Mucosa of descending colon (tissue), 3 donors: ENCODE measurements around the gene WHRN. TPM values are rescaled to one million over a fixed set of nuclear protein-coding genes. Genes with fewer than 3 reads are reported as not detected.

Experiments used
- ATAC-seq: fragments of 200-7000 bp; cut with Tn5 transposase; one replicate; pipeline ENCODE4 v1.9.1; 2020; ENCODE audit warnings: mild to moderate bottlenecking, moderate library complexity
- DNase-seq, 3 donors: peaks; one replicate each; pipeline ENCODE4 v3.0.0-alpha.2; 2020
- H3K36me3 ChIP-seq: fragments of 200-600 bp; one replicate; pipeline ENCODE4 v1.8.0; 2021; ENCODE audit warnings: low read depth, mild to moderate bottlenecking
- H3K4me1 ChIP-seq: fragments of 200-600 bp; one replicate; pipeline ENCODE4 v1.8.0; 2021; ENCODE audit warnings: low read depth, mild to moderate bottlenecking
- H3K4me3 ChIP-seq: fragments of 200-600 bp; one replicate; pipeline ENCODE4 v1.8.0; 2021; ENCODE audit warnings: mild to moderate bottlenecking
- H3K9me3 ChIP-seq: fragments of 200-600 bp; one replicate; pipeline ENCODE4 v1.8.0; 2021; ENCODE audit warnings: mild to moderate bottlenecking
- intact Hi-C, 2 donors: fragments of 100-400 bp; cut with DNase I in 1 of 2; cut with micrococcal nuclease in 1 of 2; formaldehyde crosslinking; loops; one replicate each; pipeline versions ENCODE4 v1.11.0 to v1.11.1; 2022; cut with DNase I, micrococcal nuclease
- total RNA-seq, 3 donors: library from RNA; stranded (reverse); fragmentation: NEBNext Ultra II Directional in 2 of 3; extraction: Animal tissue kit (Norgen Biotek cat#: 25700) in 2 of 3; gene quantifications; one replicate each; pipeline versions ENCODE4 v1.2.1 to v1.2.4, GENCODE V29; 2021 to 2023
- TF ChIP-seq, protein P1 (sequence below): fragments of 200-600 bp; IDR thresholded peaks from one replicate; pipeline ENCODE4 v1.8.0; 2022; ENCODE audit warnings: antibody characterized with exemption, mild to moderate bottlenecking
- donor health status: DM: no; HTN: no; CAD: no; lungs with moderate emphysema.
- donor health status: DM: no; HTN: no; CAD: no.
- donor health status: DM: no; HTN: yes; CAD: no.

Gene WHRN
- total RNA-seq, 3 donors from 2014 or later = 2.8 to 19.1 (median 4.7) TPM

DNA sequence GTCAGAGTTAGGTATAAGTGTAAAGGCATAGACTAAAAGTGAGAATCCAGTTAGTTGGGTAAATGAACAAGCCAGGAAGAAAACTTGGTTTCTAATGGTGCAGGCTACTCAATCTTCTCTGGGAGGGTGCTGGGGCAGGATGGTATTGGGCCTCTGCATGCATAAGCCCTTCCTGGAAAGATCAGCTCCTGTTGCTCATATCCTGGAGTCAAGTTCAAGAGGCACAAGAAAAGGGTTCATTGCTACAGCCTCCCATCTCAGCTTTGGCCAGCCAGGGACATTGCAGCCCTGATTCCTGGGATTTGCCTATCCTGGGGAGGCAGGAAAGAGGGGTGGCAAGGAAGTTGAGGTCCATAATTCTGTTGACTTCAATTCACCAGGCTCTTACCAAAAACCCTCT is 41.6 kb upstream of the WHRN start:
- ATAC-seq (no peak), DNase-seq (no peak)
- Histone ChIP-seq H3K9me3 (no peaks in the 10 kb centered on the region), H3K4me3 (no peak overlapping the region), H3K36me3 (no peaks in the 10 kb centered on the region), H3K4me1 (no peaks in the 10 kb centered on the region)
- intact Hi-C loops = no loop called here
- TF ChIP-seq, protein P1, sequence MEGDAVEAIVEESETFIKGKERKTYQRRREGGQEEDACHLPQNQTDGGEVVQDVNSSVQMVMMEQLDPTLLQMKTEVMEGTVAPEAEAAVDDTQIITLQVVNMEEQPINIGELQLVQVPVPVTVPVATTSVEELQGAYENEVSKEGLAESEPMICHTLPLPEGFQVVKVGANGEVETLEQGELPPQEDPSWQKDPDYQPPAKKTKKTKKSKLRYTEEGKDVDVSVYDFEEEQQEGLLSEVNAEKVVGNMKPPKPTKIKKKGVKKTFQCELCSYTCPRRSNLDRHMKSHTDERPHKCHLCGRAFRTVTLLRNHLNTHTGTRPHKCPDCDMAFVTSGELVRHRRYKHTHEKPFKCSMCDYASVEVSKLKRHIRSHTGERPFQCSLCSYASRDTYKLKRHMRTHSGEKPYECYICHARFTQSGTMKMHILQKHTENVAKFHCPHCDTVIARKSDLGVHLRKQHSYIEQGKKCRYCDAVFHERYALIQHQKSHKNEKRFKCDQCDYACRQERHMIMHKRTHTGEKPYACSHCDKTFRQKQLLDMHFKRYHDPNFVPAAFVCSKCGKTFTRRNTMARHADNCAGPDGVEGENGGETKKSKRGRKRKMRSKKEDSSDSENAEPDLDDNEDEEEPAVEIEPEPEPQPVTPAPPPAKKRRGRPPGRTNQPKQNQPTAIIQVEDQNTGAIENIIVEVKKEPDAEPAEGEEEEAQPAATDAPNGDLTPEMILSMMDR = no peak

DNA sequence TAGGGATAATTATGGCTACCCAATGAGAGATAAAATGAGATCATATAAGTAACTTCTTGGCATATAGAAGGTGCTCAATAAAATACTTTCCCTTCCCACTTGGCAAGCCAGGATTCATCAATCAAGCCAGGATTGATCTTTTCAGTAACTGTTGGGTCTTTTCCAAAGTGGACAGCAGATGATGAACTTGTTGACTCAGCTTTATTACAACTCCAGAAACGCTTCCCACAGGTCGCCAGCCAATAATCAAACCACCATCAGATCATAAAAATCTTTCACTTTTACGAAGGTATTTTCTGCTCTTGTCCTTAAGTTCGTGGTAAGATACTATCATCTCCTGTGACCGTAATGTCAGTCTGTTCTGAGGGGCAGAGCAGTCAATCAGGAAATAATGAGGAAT is 39.8 kb upstream of the WHRN start:
- intact Hi-C loops = no loop called here
- no peak for ATAC-seq
- no peak overlapping the region for H3K4me3 ChIP-seq

DNA sequence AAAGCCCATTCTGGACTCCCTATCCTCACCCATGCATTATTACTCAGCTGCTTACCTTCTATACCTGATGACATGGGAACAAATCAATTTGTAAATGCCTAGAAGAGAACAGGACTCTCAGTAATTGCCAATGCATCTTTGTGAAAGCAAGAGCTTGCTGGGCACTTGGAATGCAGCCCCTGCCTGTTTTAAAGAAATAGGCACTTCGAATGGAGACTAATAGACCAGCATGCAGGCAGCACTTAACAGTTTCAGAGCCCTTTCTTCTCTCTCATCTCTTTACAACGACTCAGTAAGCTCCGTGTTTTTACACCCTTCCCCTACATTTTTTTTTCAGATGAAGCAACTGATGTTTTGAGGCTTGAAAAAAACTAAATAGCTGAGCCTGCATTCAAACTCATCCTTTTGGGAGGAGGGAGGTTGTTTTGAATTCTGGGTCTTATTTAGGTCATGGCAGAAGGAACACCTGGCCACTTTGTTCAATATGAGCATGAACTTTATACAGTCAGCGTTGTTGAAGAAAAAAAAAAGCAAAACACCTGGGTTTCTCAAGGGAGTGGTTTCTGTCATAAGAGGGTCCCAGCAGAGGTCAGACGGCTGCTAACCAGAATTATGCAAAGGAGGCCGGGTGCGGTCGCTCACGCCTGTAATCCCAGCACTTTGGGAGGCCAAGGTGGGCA is 34.6 kb upstream of the WHRN start:
- ATAC-seq (no peak), DNase-seq (peak in 1 of 3 donors; percentile 5)
- Histone ChIP-seq H3K36me3 (no peaks in the 10 kb centered on the region), H3K4me3 (no peak overlapping the region), H3K4me1 (no peaks in the 10 kb centered on the region), H3K9me3 (no peaks in the 10 kb centered on the region)
- intact Hi-C loops = no loop called here
- TF ChIP-seq, protein P1 = no peak

More for the DNA sequence above, 39.8 kb upstream of the WHRN start:
- no peaks in the 10 kb centered on the region for H3K9me3 ChIP-seq
- DNase-seq = no peak
- H3K4me1 ChIP-seq = no peaks in the 10 kb centered on the region
- H3K36me3 ChIP-seq = no peaks in the 10 kb centered on the region
- TF ChIP-seq, protein P1 = no peak

DNA sequence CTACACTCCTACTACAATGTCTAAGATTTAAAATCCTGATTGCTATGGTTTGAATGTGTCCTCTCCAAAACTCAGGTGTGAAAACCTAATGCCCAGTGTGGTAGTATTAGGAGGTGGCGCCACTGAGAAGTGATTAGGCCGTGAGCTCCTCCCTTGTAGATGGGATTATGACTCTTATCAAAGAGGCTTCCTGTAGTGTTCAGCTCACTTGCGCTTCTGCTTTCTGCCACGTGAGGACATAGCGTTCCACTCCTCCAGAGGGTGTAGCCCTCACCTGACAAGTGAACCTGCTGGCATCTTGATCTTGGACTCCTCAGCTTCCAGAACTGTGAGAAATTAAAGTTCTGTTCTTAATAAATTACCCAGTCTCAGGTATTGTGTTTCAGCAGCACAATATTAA is 33.0 kb upstream of the WHRN start:
- intact Hi-C loops = no loop called here
- no peaks in the 10 kb centered on the region for H3K9me3 ChIP-seq
- ATAC-seq = peak; percentile 100
- H3K36me3 ChIP-seq = no peaks in the 10 kb centered on the region
- TF ChIP-seq, protein P1 = peak; percentile 34
- DNase-seq = peak; percentile 55 to 66 (median 56)
- no peak overlapping the region for H3K4me3 ChIP-seq
- no peaks in the 10 kb centered on the region for H3K4me1 ChIP-seq

DNA sequence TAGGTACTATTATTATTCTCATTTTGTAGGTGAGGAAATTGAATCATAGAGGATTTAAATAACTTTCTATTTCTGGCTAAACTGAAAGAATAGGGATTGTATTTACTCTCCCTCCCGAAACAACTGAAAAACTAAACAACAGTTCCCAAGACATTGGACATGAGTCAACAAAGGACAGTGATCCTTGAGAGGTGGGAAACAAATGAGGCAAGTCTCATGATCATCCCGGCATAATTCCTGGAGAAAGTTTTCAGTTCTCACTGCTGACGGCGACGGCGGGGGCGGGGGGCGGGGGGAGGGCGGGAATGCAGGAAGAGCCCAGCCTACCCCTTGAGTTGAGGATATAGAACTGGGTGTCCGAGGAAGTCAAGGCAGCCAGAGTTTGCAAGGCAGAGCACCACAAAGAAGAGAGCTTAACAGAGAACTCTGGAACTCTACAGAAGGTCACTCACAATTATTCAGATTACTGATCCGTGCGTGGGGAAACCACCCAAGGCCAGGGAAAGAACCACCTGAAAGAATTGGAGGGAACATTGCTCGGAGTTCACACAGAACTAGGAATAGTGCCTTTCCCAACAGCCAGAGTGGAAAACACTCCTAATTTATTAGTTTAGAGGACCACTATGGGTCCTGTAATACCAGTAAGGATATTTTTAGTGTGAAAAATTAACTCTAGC is 27.4 kb upstream of the WHRN start:
- intact Hi-C loops = no loop called here
- Histone ChIP-seq H3K4me1 (no peaks in the 10 kb centered on the region), H3K36me3 (no peaks in the 10 kb centered on the region), H3K4me3 (no peak overlapping the region), H3K9me3 (no peaks in the 10 kb centered on the region)
- no peak for DNase-seq
- ATAC-seq = no peak
- TF ChIP-seq, protein P1 = no peak
